K562 (cell line): ENCODE measurements around the gene TBC1D7. TPM values are rescaled to one million over a fixed set of nuclear protein-coding genes. Genes with fewer than 3 reads are reported as not detected.

ENCODE experiments used
- ADNP ChIP-seq: fragments of 200-800 bp; sonication (Bioruptor generic); IDR thresholded peaks from 2 replicates; pipeline ENCODE4 v1.6.1; 2016; ENCODE audit warnings: missing genetic modification characterization, missing compliant biosample characterization
- ATF2 ChIP-seq: sonication (generic); formaldehyde crosslinking; IDR thresholded peaks from 2 replicates; pipeline ENCODE4 v1.8.1; 2022; ENCODE audit warnings: missing genetic modification reagents
- CEBPZ ChIP-seq: fragments of 150-350 bp; IDR thresholded peaks from 2 replicates; pipeline ENCODE4 v1.6.1; 2014; ENCODE audit warnings: low read depth, mild to moderate bottlenecking, low read length, borderline replicate concordance
- CREM ChIP-seq: IDR thresholded peaks from 2 replicates; pipeline ENCODE4 v1.6.1; 2014; ENCODE audit warnings: antibody characterized with exemption, low read depth
- CXXC5 ChIP-seq: fragments of 250-450 bp; sonication (Bioruptor Pico); IDR thresholded peaks from 2 replicates; pipeline ENCODE4 v1.8.0; 2022; ENCODE audit warnings: inconsistent platforms, mild to moderate bottlenecking, moderate library complexity
- DACH1 ChIP-seq: fragments of 450-650 bp; IDR thresholded peaks from 2 replicates; pipeline ENCODE4 v1.6.1; 2018; ENCODE audit not compliant: partially characterized antibody
- ETV5 ChIP-seq: sonication (generic); formaldehyde crosslinking; IDR thresholded peaks from 2 replicates; pipeline ENCODE4 v1.4.0; 2020; ENCODE audit warnings: low read depth, mild to moderate bottlenecking, missing genetic modification reagents
- FOXO4 ChIP-seq: fragments of 450-650 bp; formaldehyde crosslinking; IDR thresholded peaks from 2 replicates; pipeline ENCODE4 v1.4.0; 2020; ENCODE audit warnings: mild to moderate bottlenecking, moderate library complexity
- GATAD2A ChIP-seq: fragments of 450-650 bp; IDR thresholded peaks from 2 replicates; pipeline ENCODE4 v1.6.1; 2017
- HDAC3 ChIP-seq: fragments of 450-650 bp; IDR thresholded peaks from 2 replicates; pipeline ENCODE4 v1.6.1; 2018; ENCODE audit warnings: borderline replicate concordance, mild to moderate bottlenecking, moderate library complexity; ENCODE audit not compliant: partially characterized antibody
- HDGF ChIP-seq: fragments of 450-650 bp; IDR thresholded peaks from 2 replicates; pipeline ENCODE4 v1.6.1; 2016
- KDM4B ChIP-seq, 2 experiments: fragments of 450-650 bp in 1 of 2; sonication (generic) in 1 of 2; IDR thresholded peaks; 2 replicates each; pipeline ENCODE4 v1.6.1; 2016 to 2017; ENCODE audit warnings: borderline replicate concordance in 2 of 2, antibody characterized with exemption in 1 of 2, low read depth in 1 of 2, mild to moderate bottlenecking in 1 of 2
- NFRKB ChIP-seq: fragments of 450-650 bp; IDR thresholded peaks from 2 replicates; pipeline ENCODE4 v1.6.1; 2016; ENCODE audit warnings: low read depth
- PRPF4 ChIP-seq: fragments of 200-400 bp; formaldehyde crosslinking; IDR thresholded peaks from one replicate; pipeline ENCODE4 v1.6.1; 2017; ENCODE audit warnings: low read length, low read depth, mild to moderate bottlenecking; ENCODE audit not compliant: insufficient read depth, poor library complexity, severe bottlenecking
- THRB ChIP-seq: fragments of 450-650 bp; formaldehyde crosslinking; conservative IDR thresholded peaks from 2 replicates; pipeline ENCODE4 v1.4.0; 2022; ENCODE audit warnings: mild to moderate bottlenecking, missing genetic modification characterization
- ZFX ChIP-seq: sonication (generic); formaldehyde crosslinking; IDR thresholded peaks from 2 replicates; pipeline ENCODE4 v1.8.0; 2022; ENCODE audit warnings: mild to moderate bottlenecking, missing genetic modification reagents, moderate library complexity
- ZKSCAN8 ChIP-seq: fragments of 200-800 bp; sonication (Bioruptor generic); IDR thresholded peaks from 2 replicates; pipeline ENCODE4 v1.6.1; 2016; ENCODE audit warnings: missing genetic modification characterization, missing compliant biosample characterization
- ZNF124 ChIP-seq: sonication (generic); formaldehyde crosslinking; IDR thresholded peaks from 2 replicates; pipeline ENCODE4 v1.8.1; 2022; ENCODE audit warnings: missing genetic modification reagents
- ZNF232 ChIP-seq: sonication (generic); formaldehyde crosslinking; IDR thresholded peaks from 2 replicates; pipeline ENCODE4 v1.8.0; 2022; ENCODE audit warnings: mild to moderate bottlenecking, missing genetic modification reagents
- ZNF253 ChIP-seq: fragments of 250-450 bp; sonication (Bioruptor Pico); conservative IDR thresholded peaks from 2 replicates; pipeline ENCODE4 v1.6.1; 2021; ENCODE audit warnings: mild to moderate bottlenecking
- ZNF696 ChIP-seq: fragments of 250-450 bp; sonication (Bioruptor Pico); conservative IDR thresholded peaks from 2 replicates; pipeline ENCODE4 v1.4.0; 2020; ENCODE audit warnings: mild to moderate bottlenecking, moderate library complexity
- ZNF830 ChIP-seq: fragments of 250-450 bp; sonication (Bioruptor Pico); IDR thresholded peaks from 2 replicates; pipeline ENCODE4 v1.5.0; 2021; ENCODE audit warnings: mild to moderate bottlenecking
- polyA plus RNA-seq, 8 experiments: library from polyadenylated mRNA; depleted of rRNA in 4 of 8; stranded (reverse) in 5 of 8; unstranded in 3 of 8; fragments of >200 nt; fragmentation: Nextera tagmentation in 2 of 8; fragmentation: Illumina TruSeq in 1 of 8; extraction: Ambion mirVana in 2 of 8; extraction: Trizol in 1 of 8; gene quantifications; 2 replicates each; pipeline versions ENCODE4 v1.2.1 to v1.2.3, GENCODE V29; 2011 to 2014; ENCODE audit warnings: inconsistent platforms in 1 of 8, missing spikeins in 1 of 8
- total RNA-seq, 7 experiments: library from RNA; depleted of rRNA in 6 of 7; stranded (reverse); fragments of >200 nt in 6 of 7; fragmentation: Illumina TruSeq in 2 of 7; extraction: Trizol in 2 of 7; gene quantifications; 2 replicates each; pipeline versions ENCODE4 v1.2.1 to v1.2.3, GENCODE V29; 2011 to 2021; ENCODE audit warnings: low replicate concordance in 1 of 7

The TBC1D7 gene
- total and polyA plus RNA-seq, 9 of the 15 experiments (the other 6 are each of a cell fraction or from before 2014, with no cell fraction given): 49.4 to 107 (median 61.1) TPM

GRCh38 chr6:13328076-13328874 lies at the start of gene TBC1D7 (continued):
- no peak for TF ChIP-seq FOXO4
- peak; percentile 95 for TF ChIP-seq CREM
- TF ChIP-seq ZKSCAN8 (CRISPR knock-in tag): no peak
- no peak for TF ChIP-seq CEBPZ
- 0 out of 4 replicates have a peak, but pooled peaks of 1 of the 2 experiments have one; percentile 25 for TF ChIP-seq KDM4B (IDR thresholded peaks at IDR 0.05; ENCODE audit: borderline replicate concordance in 2 of 2, low read depth in 1 of 2)
- no peak for TF ChIP-seq ZNF696
- no peak for TF ChIP-seq HDGF
- no peak for TF ChIP-seq ZNF253 (CRISPR knock-in tag)
- peak; percentile 91 for TF ChIP-seq ZFX
- TF ChIP-seq ZNF830 (CRISPR knock-in tag): no peak; the same call in 1 of the 2 replicates
- no peak for TF ChIP-seq THRB (CRISPR knock-in tag)
- peak; percentile 21; the same call in 1 of the 2 replicates for TF ChIP-seq GATAD2A
- no peak; the same call in none of the 2 replicates for TF ChIP-seq ETV5 (CRISPR knock-in tag)
- TF ChIP-seq ADNP (tag): no peak
- TF ChIP-seq ZNF232 (CRISPR knock-in tag): no peak
- TF ChIP-seq NFRKB: peak; percentile 60
- TF ChIP-seq HDAC3: no peak
- TF ChIP-seq ATF2: no peak
- TF ChIP-seq PRPF4: no peak
- no peak for TF ChIP-seq ZNF124 (CRISPR knock-in tag)
- TF ChIP-seq CXXC5 (CRISPR knock-in tag): peak; percentile 83
- TF ChIP-seq DACH1: peak; percentile 19
